ENCODE measurements around the gene CD28.
"Not testable (repeated sequence)": the region's sequence is repeated elsewhere in the genome, so short reads cannot be mapped to it uniquely, and the experiment has no call there.

CD28 gene

GRCh38 chr2:203748331-203749126 is 42.1 kb downstream of the CD28 start:
- DNase-seq (ENCODE audit: low read depth): no peak

DNA sequence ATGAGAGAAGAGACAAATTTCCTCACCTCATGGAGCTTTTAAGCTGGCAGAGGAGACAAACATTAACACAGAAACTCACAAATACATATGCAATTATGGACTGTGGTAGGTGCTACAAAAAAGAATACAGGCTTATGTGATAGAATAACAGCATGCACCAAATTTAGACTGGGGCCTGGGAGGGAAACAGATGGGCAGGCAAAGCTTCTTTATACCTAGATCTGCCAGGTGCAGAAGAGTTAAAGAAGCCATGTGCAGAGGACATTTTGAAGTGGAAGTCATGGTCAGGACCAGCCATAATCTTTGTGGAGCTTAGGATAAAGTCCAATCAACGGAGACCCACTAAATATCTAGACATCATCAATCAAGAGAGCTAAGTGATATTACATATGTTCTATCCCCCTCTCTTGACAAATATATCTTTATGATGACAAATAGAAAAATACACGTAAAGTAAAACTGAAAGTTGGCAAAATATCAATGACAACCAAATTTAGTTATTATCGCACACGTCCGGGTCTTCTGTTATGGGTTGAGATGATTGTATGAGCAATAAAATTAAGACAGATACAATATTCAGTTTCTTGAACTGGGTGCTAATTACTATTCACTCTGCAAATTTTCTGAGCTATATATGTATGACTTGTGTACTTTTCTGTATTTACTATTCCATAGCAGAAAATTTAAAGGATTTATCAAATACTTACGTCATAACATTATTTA is 44.1 kb downstream of the CD28 start:
- no peak for DNase-seq (ENCODE audit: low read depth)

- no peak for DNase-seq (ENCODE audit: low read depth)
Measured at GRCh38 chr2:203751685-203752271, 45.3 kb downstream of the CD28 start.

- no peak for DNase-seq (ENCODE audit: low read depth)
Measured at GRCh38 chr2:203756161-203756560, 49.7 kb downstream of the CD28 start.

GRCh38 chr2:203758841-203759689 is 52.6 kb downstream of the CD28 start:
- no peak for DNase-seq (ENCODE audit: low read depth)

- peak; percentile 62 for DNase-seq (ENCODE audit: low read depth)
Measured at GRCh38 chr2:203759690-203760365, 53.4 kb downstream of the CD28 start.

DNA sequence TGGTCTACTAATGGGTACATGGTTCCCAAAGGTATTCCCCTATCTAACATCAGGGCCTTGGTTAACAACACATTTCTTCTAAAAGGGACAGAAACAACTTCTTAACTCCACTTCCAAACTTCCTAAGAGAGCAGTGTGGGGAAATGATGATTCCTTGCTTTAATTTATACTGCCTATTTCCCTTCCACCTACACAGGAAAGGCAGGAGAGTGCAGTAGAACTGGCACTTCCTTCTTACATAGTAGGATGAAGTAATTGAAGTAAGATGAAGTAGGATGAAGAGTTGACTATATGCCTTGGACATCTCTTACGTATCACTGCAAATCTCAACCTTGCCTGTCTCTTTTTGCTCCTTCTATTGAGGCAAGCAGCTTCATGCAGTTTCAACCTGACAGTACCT is 54.7 kb downstream of the CD28 start:
- DNase-seq (ENCODE audit: low read depth): no peak

DNA sequence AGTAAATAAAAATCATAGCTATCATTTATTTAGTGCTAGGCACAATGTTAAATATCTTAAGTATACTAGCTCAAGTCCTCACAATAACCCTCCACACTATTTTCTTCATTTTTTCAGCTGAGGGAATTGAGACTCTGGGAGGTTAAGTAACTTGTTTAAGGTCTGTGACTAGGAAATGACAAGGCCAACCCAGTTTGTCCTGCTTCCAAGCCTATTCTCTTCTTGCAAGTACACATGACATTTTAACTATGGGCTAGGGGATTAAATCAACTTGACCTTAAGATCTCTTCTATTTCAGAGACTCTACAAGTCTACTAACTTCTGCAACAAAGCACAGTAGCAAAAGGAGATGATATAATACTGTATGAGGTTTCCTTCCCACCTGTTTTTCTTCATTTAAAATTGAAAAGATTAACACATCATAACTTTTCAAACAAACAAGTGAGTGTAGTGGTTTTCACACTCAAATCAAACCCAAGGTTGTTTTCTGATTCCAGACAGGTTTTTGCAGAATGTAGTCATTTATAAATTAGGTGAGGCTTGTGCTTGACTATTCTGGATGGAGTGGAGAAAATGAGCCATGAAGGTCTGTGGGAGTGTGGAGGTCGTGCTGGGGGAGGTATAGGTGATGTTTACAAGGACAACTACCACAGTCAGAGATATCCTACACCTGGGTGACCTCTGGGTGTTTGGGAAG is 57.0 kb downstream of the CD28 start:
- DNase-seq (ENCODE audit: low read depth): no peak

DNA sequence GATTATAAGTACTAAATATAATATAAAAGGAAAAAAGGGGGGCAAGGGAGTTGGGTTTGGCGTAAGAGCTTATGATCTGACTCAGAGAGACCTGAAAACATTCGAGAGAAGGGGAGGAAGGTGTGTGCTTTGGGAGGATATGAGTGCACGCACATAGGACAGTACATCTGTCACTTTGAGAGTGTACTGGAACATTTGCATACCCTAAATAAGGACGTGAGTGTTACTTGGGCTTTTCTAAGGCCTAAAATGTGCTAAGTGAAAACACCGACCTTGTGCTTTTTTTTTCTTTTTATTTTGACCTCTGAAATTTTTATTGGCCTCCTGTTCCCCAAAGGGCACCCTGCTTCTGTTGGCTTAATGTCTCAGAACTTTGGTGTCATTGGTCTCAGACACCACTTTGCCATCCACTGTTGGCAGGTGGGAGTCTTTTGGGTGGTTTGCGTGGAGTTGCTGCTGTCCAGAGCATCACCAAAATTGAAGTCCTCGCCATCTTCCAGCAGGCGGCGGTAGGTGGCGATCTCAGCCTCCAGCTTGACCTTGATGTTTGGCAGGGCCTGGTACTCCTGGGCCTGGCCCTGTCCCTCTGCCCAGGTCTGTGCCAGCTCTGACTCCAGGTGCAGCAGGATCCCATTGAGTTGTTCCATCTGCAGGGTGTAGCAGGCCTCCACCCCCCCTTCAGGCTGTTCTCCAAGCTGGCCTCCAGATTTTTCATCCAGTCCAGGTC is 57.7 kb downstream of the CD28 start:
- DNase-seq (ENCODE audit: low read depth): no peak

- no peak for DNase-seq (ENCODE audit: low read depth)
Measured at GRCh38 chr2:203772456-203773165, 66.2 kb downstream of the CD28 start.

DNA sequence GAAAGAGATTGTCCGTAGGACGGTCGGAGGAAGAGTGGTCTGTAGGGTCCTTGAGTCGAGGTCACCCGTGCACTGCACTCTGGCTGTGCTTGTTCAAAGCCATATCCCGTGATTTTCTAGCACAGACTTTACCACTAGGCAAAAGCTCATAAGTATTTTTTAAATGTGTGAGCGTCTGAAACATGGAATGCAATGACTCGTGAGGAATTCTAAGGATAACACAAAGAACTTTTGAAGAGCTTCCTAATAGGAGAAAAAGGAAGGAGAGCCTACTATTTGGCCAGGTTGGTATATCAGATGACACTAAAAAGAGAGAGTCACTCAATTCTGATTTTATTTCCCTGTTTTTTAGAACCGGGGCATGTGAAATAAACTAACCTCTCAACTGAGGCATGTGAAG is 68.3 kb downstream of the CD28 start:
- no peak for DNase-seq (ENCODE audit: low read depth)

GRCh38 chr2:203775684-203776083 is 69.2 kb downstream of the CD28 start:
- no peak for DNase-seq (ENCODE audit: low read depth)

DNA sequence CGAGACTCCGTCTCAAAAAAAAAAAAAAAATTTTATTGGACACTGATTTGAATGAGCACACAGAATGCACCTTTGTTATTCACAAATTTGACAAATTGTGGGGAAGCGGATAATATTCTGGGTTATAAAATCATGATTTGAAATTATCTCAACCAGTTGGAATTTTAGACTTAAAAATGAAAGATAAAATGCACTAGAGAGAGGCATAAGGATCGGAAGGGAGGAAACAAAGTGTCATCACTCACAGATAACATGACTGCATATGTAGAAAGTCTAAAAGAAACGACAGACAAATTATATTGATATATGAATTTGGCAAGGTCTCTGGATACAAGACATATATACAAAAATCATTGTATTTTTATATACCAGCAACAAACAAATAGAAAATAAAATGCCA is 70.6 kb downstream of the CD28 start:
- no peak for DNase-seq (ENCODE audit: low read depth)

GRCh38 chr2:203779477-203780073 is 73.1 kb downstream of the CD28 start:
- not testable (repeated sequence) for DNase-seq (ENCODE audit: low read depth)

DNA sequence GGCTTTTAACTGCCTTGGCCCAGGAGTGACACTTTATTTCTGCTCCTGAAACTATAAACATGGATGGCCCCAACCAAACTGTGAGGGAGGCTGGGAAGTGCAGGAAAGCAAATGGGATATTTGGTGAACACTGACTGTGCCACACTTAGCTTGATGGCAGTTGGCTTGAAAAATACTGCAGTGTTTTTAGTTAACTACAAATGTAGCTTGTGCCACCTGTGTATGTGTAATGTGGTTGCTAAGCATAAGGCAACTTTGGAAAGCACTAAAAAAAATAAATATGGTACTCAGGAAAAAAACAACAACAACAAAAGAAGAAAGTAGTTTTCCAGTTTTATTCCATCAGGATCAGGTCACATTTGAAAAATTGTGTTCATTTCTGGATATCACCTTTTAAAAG is 73.8 kb downstream of the CD28 start:
- DNase-seq (ENCODE audit: low read depth): no peak

DNA sequence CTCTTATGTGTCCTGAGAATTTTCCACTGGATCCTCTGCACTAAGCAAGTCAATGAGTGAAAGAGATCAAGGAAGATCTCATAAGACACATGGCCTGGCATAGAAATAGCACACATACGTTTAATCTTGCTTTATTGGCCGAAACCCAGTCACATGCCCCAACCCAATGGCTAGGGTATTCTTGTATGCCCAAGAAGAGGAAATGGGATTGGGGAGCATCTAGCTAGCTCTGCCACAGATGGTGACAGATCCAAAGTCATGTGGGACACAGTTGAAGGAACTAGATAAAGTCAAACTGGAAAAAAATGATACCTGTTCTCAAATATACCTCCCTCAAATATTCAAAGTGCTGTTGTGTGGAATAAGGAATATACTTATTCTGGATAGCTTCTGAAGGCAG is 74.7 kb downstream of the CD28 start:
- DNase-seq (ENCODE audit: low read depth): no peak

DNA sequence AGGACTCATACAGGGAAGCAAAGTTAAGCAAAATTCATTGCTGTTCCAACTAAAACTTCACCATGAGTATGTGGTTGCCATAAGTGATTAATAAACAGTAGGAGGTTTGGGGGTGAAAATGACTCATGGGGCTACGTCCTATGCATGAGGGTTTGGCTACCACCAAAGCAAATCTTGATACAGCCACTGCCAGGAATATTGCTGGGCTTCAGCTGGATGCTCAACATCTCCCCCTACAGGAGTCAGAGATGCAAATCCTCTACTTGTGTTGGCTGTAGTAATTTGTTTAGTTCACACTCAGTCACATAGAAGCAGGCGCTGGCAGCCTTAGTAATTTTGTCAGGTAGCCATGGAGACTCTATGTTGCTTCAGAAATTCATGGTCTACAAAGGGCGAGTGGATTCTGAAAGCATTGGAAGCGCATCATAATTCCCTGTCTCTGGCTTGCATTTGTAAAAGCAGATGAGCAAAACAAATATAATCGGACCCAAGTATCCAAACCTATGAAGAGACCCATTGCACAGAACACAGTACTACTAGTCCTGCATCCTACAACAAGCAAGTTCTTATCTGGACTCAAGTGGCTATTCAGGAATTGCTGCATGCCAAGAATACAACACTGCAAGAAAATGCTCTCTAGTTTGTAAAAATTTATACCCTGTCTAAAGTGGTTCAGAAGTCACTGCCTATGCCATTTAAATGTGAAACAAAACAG is 76.0 kb downstream of the CD28 start:
- DNase-seq (ENCODE audit: low read depth): peak; percentile 77

- peak; percentile 88 for DNase-seq (ENCODE audit: low read depth)
Measured at GRCh38 chr2:203783496-203784203, 77.2 kb downstream of the CD28 start.

All from GM04503 (cell line).